C4-2B (cell line): ENCODE results near the gene MALRD1.
A peak's percentile ranks its signal among the peaks of the same experiment; 100 is the strongest.

Experiments used
- H3K27ac ChIP-seq: fragments of 450-650 bp; 2 replicates; pipeline ENCODE4 v1.5.1; 2017
- ZFX ChIP-seq: fragments of 450-650 bp; IDR thresholded peaks from 2 replicates; pipeline ENCODE4 v1.6.1; 2017
- TF ChIP-seq, protein P1 (sequence below): fragments of 450-650 bp; conservative IDR thresholded peaks from 2 replicates; pipeline ENCODE4 v1.5.1; 2017; ENCODE audit warnings: mild to moderate bottlenecking

MALRD1 gene

GRCh38 chr10:19204246-19204917 lies 155.8 kb downstream of the MALRD1 start:
- TF ChIP-seq ZFX: no peak
- TF ChIP-seq, protein P1, sequence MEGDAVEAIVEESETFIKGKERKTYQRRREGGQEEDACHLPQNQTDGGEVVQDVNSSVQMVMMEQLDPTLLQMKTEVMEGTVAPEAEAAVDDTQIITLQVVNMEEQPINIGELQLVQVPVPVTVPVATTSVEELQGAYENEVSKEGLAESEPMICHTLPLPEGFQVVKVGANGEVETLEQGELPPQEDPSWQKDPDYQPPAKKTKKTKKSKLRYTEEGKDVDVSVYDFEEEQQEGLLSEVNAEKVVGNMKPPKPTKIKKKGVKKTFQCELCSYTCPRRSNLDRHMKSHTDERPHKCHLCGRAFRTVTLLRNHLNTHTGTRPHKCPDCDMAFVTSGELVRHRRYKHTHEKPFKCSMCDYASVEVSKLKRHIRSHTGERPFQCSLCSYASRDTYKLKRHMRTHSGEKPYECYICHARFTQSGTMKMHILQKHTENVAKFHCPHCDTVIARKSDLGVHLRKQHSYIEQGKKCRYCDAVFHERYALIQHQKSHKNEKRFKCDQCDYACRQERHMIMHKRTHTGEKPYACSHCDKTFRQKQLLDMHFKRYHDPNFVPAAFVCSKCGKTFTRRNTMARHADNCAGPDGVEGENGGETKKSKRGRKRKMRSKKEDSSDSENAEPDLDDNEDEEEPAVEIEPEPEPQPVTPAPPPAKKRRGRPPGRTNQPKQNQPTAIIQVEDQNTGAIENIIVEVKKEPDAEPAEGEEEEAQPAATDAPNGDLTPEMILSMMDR: peak; percentile 16
- H3K27ac ChIP-seq: no peak overlapping the region

GRCh38 chr10:19209319-19209718 lies 160.7 kb downstream of the MALRD1 start:
- no peak overlapping the region for H3K27ac ChIP-seq

DNA sequence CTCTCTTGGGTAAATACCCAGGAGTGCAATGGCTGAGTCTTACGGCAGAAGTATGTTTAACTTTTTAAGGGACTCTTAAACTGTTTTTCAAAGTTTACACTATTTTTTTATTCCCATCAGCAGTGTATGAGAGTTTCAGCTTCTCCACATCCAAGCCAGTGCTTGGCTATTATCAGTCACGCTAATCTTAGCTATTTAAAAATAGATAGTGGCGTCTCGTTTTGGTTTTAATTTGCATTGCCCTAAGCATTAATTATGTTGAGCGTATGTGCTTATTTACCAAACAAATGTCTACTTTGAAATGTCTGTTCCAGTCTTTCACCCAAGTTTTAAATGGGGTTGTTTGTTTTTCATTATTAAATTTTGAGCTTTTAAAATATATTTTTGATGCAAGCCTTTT lies 164.0 kb downstream of the MALRD1 start:
- no peak overlapping the region for H3K27ac ChIP-seq
- TF ChIP-seq ZFX: no peak
- TF ChIP-seq, protein P1: no peak

More at GRCh38 chr10:19209319-19209718, 160.7 kb downstream of the MALRD1 start:
- no peak for TF ChIP-seq ZFX
- TF ChIP-seq, protein P1: no peak

- H3K27ac ChIP-seq: no peak overlapping the region
- TF ChIP-seq, protein P1: no peak
- TF ChIP-seq ZFX: no peak
Measured at GRCh38 chr10:19221216-19221615, 172.6 kb downstream of the MALRD1 start.

DNA sequence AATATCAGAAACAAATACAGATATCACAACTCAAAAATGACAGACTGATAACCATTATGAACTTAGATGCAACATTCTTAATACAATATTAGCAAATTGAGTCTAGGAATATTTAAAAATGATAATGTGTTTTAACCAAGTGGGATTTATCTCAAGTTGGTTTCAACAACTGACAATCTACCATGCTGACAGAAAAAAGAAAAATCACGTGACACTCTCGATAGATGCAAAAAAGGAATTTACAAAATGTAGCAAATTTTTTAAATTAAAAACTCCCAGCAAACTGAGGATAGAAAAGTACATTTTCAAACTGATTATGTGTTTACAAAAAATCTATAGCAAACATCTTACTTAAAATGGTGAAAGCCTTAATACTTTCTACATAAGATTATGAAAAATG lies 177.4 kb downstream of the MALRD1 start:
- no peak for TF ChIP-seq ZFX
- TF ChIP-seq, protein P1: no peak
- H3K27ac ChIP-seq: no peak overlapping the region

DNA sequence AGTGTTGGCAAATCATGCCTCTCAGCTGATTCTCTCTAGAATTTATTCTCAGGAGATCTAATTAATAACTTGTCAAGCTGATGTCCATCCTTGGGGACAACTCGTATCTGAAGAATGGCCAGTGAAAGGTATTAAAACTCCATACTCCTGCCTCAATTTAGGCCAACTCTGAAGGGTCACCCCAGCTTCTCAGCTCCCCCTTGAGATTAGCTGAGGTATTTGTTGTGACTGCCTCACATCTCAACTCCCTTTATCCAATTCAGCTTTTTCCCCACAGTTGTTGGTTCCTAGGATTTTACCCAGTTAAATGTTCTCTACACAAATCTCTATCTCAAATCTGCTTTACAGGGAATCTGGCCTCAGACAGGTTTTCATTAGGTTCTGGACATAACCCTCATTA lies 182.4 kb downstream of the MALRD1 start:
- TF ChIP-seq, protein P1: no peak
- TF ChIP-seq ZFX: no peak
- H3K27ac ChIP-seq: no peak overlapping the region

- no peak for TF ChIP-seq ZFX
- TF ChIP-seq, protein P1: no peak
- H3K27ac ChIP-seq: no peak overlapping the region
Measured at GRCh38 chr10:19245889-19246752, 197.5 kb downstream of the MALRD1 start.
